Progenitor cell of endocrine pancreas (in vitro differentiated cells): ENCODE measurements around the gene CLDN16. TPM values are rescaled to one million over a fixed set of nuclear protein-coding genes. Genes with fewer than 3 reads are reported as not detected.
A peak's percentile ranks its signal among the peaks of the same experiment; 100 is the strongest.

Experiments used
- DNase-seq: peaks from one replicate; pipeline ENCODE4 v3.0.0; 2021; ENCODE audit warnings: low spot score; ENCODE audit not compliant: unreplicated experiment
- H3K27ac Mint-ChIP-seq: 2 replicates; pipeline ENCODE4 v1.8.0; 2021; ENCODE audit warnings: mild to moderate bottlenecking, moderate library complexity, mixed read lengths
- H3K27me3 Mint-ChIP-seq: 2 replicates; pipeline ENCODE4 v1.8.0; 2021; ENCODE audit warnings: mixed read lengths
- H3K36me3 Mint-ChIP-seq: 2 replicates; pipeline ENCODE4 v1.8.0; 2022; ENCODE audit warnings: mixed read lengths; ENCODE audit not compliant: insufficient read depth
- H3K4me1 Mint-ChIP-seq: 2 replicates; pipeline ENCODE4 v1.8.0; 2021; ENCODE audit warnings: low read depth, mixed read lengths
- H3K4me3 Mint-ChIP-seq: 2 replicates; pipeline ENCODE4 v1.8.0; 2021; ENCODE audit warnings: low read depth, mild to moderate bottlenecking, moderate library complexity, mixed read lengths
- H3K9me3 Mint-ChIP-seq: 2 replicates; pipeline ENCODE4 v1.8.0; 2021; ENCODE audit warnings: low read depth, mixed read lengths
- total RNA-seq: library from RNA; stranded (reverse); gene quantifications from 2 replicates; pipeline ENCODE4 v1.2.1, GENCODE V29; 2021
- TF ChIP-seq, protein P1 (sequence below): fragments of 200-600 bp; sonication (generic); IDR thresholded peaks from one replicate; pipeline ENCODE4 v1.5.0; 2021; ENCODE audit warnings: antibody characterized with exemption, mild to moderate bottlenecking; ENCODE audit not compliant: unreplicated experiment

The CLDN16 gene
- total RNA-seq, 1 donor from 2014 or later = 0.31 TPM

DNA sequence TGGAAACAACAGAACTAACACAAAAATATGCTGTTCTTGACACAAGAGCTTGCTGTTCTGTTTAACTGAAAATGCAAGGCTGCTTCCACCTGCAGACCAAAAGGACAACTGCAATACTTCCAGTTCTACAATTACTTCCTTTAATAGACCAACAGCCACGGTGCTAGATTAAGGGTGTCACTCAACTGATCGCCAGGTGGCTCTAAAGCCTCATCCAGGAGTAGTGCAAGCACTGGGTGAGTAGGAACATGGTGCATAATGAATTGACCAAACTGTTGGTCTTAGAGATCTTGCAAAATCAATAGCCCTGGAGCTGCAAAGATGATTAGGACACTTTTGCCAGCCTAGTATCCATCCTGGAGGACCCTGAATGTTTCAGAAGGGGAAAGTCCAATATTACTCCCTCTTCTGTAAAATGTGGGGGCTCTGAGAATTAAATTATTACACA, 3.6 kb upstream of the CLDN16 start:
- no peak overlapping the region for H3K4me3 Mint-ChIP-seq
- H3K36me3 Mint-ChIP-seq = no peaks in the 10 kb centered on the region
- H3K4me1 Mint-ChIP-seq = peaks cover 19% of the 10 kb centered on the region
- peaks cover 4% of the 10 kb centered on the region for H3K9me3 Mint-ChIP-seq
- no peak overlapping the region for H3K27ac Mint-ChIP-seq
- TF ChIP-seq, protein P1, sequence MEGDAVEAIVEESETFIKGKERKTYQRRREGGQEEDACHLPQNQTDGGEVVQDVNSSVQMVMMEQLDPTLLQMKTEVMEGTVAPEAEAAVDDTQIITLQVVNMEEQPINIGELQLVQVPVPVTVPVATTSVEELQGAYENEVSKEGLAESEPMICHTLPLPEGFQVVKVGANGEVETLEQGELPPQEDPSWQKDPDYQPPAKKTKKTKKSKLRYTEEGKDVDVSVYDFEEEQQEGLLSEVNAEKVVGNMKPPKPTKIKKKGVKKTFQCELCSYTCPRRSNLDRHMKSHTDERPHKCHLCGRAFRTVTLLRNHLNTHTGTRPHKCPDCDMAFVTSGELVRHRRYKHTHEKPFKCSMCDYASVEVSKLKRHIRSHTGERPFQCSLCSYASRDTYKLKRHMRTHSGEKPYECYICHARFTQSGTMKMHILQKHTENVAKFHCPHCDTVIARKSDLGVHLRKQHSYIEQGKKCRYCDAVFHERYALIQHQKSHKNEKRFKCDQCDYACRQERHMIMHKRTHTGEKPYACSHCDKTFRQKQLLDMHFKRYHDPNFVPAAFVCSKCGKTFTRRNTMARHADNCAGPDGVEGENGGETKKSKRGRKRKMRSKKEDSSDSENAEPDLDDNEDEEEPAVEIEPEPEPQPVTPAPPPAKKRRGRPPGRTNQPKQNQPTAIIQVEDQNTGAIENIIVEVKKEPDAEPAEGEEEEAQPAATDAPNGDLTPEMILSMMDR = peak; percentile 55
- DNase-seq = no peak
- no peaks in the 10 kb centered on the region for H3K27me3 Mint-ChIP-seq

DNA sequence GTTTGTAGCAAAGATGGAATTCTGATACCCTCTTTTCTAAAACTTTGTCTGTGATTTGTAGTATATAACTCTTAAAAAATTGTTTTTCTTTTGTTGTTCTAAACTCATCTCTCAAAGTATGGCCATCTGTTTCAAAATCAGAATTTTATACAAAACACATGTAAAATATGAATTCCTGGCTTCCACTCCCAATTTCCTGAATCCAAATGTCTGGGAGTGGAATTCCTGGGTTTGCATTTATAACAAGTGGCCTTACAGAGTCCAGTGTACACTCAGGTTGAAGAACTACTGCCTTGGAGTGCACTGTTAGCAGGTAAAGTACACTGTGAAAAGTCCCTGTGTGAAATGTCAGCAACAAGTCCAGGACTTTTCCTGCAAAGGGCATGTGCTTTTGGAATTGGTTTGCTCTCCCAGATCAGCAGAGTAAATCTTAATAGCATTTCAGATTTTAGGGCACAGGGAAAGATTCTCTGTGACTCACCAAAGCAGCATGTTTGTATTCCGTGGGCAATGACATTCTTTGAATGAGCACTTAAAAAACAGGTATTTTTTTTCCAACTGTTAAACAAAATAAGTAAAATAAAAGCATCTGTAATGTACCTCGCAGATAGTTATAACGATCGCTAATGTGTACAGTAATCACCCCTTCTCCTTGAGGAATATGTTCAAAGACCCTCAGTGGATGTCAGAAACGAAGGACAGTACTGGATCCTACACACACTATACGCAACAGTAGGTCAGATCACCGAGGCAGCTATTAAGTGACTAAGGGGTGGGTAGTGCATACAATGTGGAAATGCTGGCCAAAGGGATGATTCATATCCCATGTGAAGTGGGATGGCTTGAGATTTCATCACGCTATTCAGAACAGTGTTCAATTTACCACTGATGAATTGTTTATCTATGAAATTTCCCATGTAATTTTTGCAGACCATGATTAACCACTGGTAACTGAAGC, 2.0 kb upstream of the CLDN16 start:
- peak overlapping the region; percentile 82 for H3K27ac Mint-ChIP-seq
- H3K4me1 Mint-ChIP-seq = peaks cover 13% of the 10 kb centered on the region
- H3K27me3 Mint-ChIP-seq = no peaks in the 10 kb centered on the region
- no peak overlapping the region for H3K4me3 Mint-ChIP-seq
- no peaks in the 10 kb centered on the region for H3K9me3 Mint-ChIP-seq
- no peaks in the 10 kb centered on the region for H3K36me3 Mint-ChIP-seq
- DNase-seq = no peak
- TF ChIP-seq, protein P1 = no peak

DNA sequence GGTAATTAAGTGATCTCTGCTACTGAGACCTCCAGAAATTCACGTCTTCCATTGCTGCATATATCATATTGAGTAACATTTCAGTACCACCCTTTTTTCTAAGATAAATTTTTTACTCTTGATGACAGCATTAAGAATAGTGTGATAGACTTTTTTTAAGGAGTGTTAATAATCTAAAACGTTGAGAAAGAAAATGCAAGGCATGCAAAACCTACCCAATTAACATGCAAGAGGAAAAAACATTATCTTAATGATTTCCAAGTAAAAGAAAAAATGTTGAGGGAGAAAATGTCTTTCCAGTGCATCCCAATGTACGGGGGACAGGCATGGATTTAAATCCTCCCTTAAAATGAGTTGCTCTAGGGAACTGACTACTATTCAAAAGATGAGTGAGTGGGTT, 740 bp downstream of the CLDN16 start:
- DNase-seq = no peak
- no peak overlapping the region for H3K4me3 Mint-ChIP-seq
- H3K36me3 Mint-ChIP-seq = no peaks in the 10 kb centered on the region
- H3K4me1 Mint-ChIP-seq = no peaks in the 10 kb centered on the region
- H3K27ac Mint-ChIP-seq = no peak overlapping the region
- no peaks in the 10 kb centered on the region for H3K9me3 Mint-ChIP-seq
- H3K27me3 Mint-ChIP-seq = no peaks in the 10 kb centered on the region
- TF ChIP-seq, protein P1 = no peak

DNA sequence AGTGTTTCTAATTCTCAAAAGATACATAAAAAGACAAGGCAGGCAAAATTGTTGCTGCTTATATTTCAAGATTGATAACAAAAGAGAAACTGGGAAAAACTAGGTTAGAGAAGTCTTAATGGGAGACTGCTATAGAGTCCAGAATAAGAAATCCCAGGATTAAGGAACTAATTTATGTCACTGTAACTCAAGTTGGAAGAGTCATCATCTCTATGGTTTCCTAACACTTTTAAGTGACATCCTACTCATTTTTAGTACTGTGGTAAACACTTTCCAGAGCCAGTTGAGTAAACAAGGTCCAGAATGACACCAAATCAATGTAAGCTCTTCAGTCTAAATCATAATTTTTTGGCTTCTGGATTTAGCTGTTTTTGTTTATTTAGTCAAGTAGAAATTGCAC, 8.0 kb downstream of the CLDN16 start:
- TF ChIP-seq, protein P1 = no peak
- H3K9me3 Mint-ChIP-seq = no peaks in the 10 kb centered on the region
- no peaks in the 10 kb centered on the region for H3K36me3 Mint-ChIP-seq
- no peaks in the 10 kb centered on the region for H3K27me3 Mint-ChIP-seq
- H3K27ac Mint-ChIP-seq = no peak overlapping the region
- DNase-seq = no peak
- H3K4me1 Mint-ChIP-seq = peaks cover 2% of the 10 kb centered on the region
- H3K4me3 Mint-ChIP-seq = no peak overlapping the region

DNA sequence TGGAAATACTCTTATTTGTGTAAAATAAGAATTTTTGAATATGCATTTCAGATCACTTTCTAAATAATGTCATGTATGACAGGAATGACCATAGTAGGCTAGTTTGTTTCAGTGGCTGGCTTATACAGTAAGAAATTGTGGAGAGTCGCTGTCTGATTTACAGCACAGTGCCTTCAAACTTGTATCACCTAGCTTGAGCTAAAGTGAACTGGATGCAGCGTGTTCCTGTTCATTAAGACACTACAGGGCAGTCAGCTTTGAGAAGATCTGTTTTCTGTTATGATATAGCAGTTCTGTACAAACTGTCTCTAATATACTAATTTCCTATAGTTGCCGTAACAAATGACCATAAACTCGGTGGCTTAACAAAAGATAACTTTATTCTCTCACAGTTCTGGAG, 9.9 kb downstream of the CLDN16 start:
- no peaks in the 10 kb centered on the region for H3K27me3 Mint-ChIP-seq
- no peak overlapping the region for H3K4me3 Mint-ChIP-seq
- H3K27ac Mint-ChIP-seq = no peak overlapping the region
- H3K4me1 Mint-ChIP-seq = peaks cover 2% of the 10 kb centered on the region
- DNase-seq = no peak
- TF ChIP-seq, protein P1 = no peak
- no peaks in the 10 kb centered on the region for H3K9me3 Mint-ChIP-seq
- H3K36me3 Mint-ChIP-seq = no peaks in the 10 kb centered on the region
